Sigmoid colon (tissue), 7 donors: ENCODE results near the gene WWC2. TPM values are rescaled to one million over a fixed set of nuclear protein-coding genes. Genes with fewer than 3 reads are reported as not detected.
A peak's percentile ranks its signal among the peaks of the same experiment; 100 is the strongest.

ENCODE experiments used
- DNase-seq: peaks from one replicate; pipeline ENCODE4 v3.0.0-alpha.2; 2019
- H3K27ac ChIP-seq, 4 donors: fragments of 200-600 bp; sonication (generic); one replicate each; pipeline ENCODE4 v1.5.1; 2016 to 2019; ENCODE audit warnings: mild to moderate bottlenecking in 1 of 4
- H3K27me3 ChIP-seq, 3 donors: fragments of 200-600 bp; sonication (generic); one replicate each; pipeline ENCODE4 v1.5.1; 2019; ENCODE audit warnings: mild to moderate bottlenecking in 1 of 3
- H3K36me3 ChIP-seq, 4 donors: fragments of 200-600 bp; sonication (generic); one replicate each; pipeline ENCODE4 v1.5.1; 2016 to 2019
- H3K4me1 ChIP-seq, 4 donors: fragments of 200-600 bp; sonication (generic); one replicate each; pipeline ENCODE4 v1.5.1; 2017 to 2019
- H3K4me3 ChIP-seq, 4 donors: fragments of 200-600 bp; sonication (generic); one replicate each; pipeline ENCODE4 v1.5.1; 2017 to 2019; ENCODE audit warnings: mild to moderate bottlenecking in 2 of 4, moderate library complexity in 1 of 4
- H3K9me3 ChIP-seq, 4 donors: fragments of 200-600 bp in 3 of 4; sonication (generic) in 3 of 4; one replicate each; pipeline versions ENCODE4 v1.5.1 to v1.6.1; 2013 to 2019
- EP300 ChIP-seq, 4 donors: sonication (generic); formaldehyde crosslinking; IDR thresholded peaks; one replicate each; pipeline ENCODE4 v1.6.1; 2017; ENCODE audit warnings: antibody characterized with exemption in 4 of 4
- POLR2A ChIP-seq, 2 donors: fragments of 450-650 bp; IDR thresholded peaks; one replicate each; pipeline ENCODE4 v1.6.1; 2016; ENCODE audit warnings: antibody characterized with exemption in 2 of 2, mild to moderate bottlenecking in 2 of 2, moderate library complexity in 2 of 2
- POLR2AphosphoS5 ChIP-seq, 4 donors: sonication (generic); formaldehyde crosslinking; IDR thresholded peaks; one replicate each; pipeline ENCODE4 v1.6.1; 2017; ENCODE audit warnings: antibody characterized with exemption in 4 of 4
- WGBS, 2 donors: extraction: QIAGEN DNeasy Blood & Tissue Kit; methylation state at CpG; one replicate each; pipeline ENCODE4 v1.1.7; 2013; 5-methylcytosine and 5-hydroxymethylcytosine counted together
- intact Hi-C: fragments of 100-400 bp; cut with DNase I; formaldehyde crosslinking; loops from one replicate; pipeline ENCODE4 v1.15.1; 2023
- polyA plus RNA-seq, 3 donors: library from polyadenylated mRNA; stranded (reverse); fragments of 200-250 nt; gene quantifications; one replicate each; pipeline ENCODE4 v1.2.3, GENCODE V29; 2013
- total RNA-seq, 4 donors: library from RNA; depleted of rRNA; stranded (reverse); fragments of >200 nt; gene quantifications; one replicate each; pipeline ENCODE4 v1.1.0, GENCODE V29; 2016
- TF ChIP-seq, protein P1 (sequence below), 4 experiments: fragments of 450-650 bp in 3 of 4; fragments of 200-600 bp in 1 of 4; IDR thresholded peaks; one replicate each; pipeline ENCODE4 v1.5.1; 2016 to 2019; ENCODE audit warnings: antibody characterized with exemption in 4 of 4, mild to moderate bottlenecking in 3 of 4, moderate library complexity in 2 of 4
- donor health status: healthy with polysubstance abuse.
- donor health status: Bipolar disorder and iron deficiency.
- donor health status: healthy.

The WWC2 gene
- total and polyA plus RNA-seq, 7 donors, result 1.2 to 53.5 (median 27.0) TPM

- Histone ChIP-seq H3K9me3 (no peaks in the 10 kb centered on the region), H3K27me3 (no peaks in the 10 kb centered on the region), H3K4me3 (no peak overlapping the region), H3K36me3 (peaks cover 0 to 52% (median 0%) of the 10 kb centered on the region in 4 donors), H3K4me1 (peaks cover 0 to 20% (median 13%) of the 10 kb centered on the region in 4 donors), H3K27ac (no peak overlapping the region)
- intact Hi-C loops, result loop anchor here (5.0 kb wide), 1 partner anchor 333 kb away; the partner anchor contains the start of gene DCTD
- DNase-seq, result no peak
- TF ChIP-seq, protein P1, sequence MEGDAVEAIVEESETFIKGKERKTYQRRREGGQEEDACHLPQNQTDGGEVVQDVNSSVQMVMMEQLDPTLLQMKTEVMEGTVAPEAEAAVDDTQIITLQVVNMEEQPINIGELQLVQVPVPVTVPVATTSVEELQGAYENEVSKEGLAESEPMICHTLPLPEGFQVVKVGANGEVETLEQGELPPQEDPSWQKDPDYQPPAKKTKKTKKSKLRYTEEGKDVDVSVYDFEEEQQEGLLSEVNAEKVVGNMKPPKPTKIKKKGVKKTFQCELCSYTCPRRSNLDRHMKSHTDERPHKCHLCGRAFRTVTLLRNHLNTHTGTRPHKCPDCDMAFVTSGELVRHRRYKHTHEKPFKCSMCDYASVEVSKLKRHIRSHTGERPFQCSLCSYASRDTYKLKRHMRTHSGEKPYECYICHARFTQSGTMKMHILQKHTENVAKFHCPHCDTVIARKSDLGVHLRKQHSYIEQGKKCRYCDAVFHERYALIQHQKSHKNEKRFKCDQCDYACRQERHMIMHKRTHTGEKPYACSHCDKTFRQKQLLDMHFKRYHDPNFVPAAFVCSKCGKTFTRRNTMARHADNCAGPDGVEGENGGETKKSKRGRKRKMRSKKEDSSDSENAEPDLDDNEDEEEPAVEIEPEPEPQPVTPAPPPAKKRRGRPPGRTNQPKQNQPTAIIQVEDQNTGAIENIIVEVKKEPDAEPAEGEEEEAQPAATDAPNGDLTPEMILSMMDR (IDR thresholded peaks at IDR 0.05), result peak in 2 of 4 experiments; percentile 22 to 35
- TF ChIP-seq POLR2AphosphoS5 (IDR thresholded peaks at IDR 0.05), result no peak
- 14 to 27% methylated on average over 2 of the region's 2 CpGs for WGBS, 2 donors
Measured at GRCh38 chr4:183249854-183250253, 150.8 kb downstream of the WWC2 start.

DNA sequence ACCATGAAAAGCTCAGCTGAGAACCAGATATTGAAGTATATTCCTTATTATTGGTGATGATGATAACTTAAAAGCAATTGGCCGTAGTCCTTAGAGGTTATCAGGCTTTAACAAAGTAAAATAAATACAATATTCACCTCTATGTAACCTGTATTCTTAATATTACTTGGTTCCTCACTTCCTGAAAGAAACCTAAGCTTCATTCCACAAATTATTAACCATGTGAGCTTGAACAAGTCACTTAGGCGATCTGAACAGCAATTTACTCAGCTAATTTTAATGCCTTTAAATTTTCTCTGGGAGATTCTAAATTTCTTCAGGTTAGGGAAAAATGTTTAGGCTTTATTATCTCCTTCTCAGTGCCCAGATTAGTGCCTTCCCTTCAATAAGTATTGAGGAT, 151.8 kb downstream of the WWC2 start:
- no peak for DNase-seq
- H3K4me3 ChIP-seq, result no peak overlapping the region
- no peak overlapping the region for H3K27ac ChIP-seq
- WGBS, 2 donors, result 70 to 85% methylated on average over 2 of the region's 2 CpGs
- no peaks in the 10 kb centered on the region for H3K9me3 ChIP-seq
- H3K4me1 ChIP-seq, result peaks cover 0 to 29% (median 16%) of the 10 kb centered on the region in 4 donors
- peaks cover 0 to 45% (median 0%) of the 10 kb centered on the region in 4 donors for H3K36me3 ChIP-seq
- H3K27me3 ChIP-seq, result no peaks in the 10 kb centered on the region
- TF ChIP-seq POLR2AphosphoS5 (IDR thresholded peaks at IDR 0.05) (no peak), POLR2A (IDR thresholded peaks at IDR 0.05) (no peak), EP300 (IDR thresholded peaks at IDR 0.05) (no peak)
- TF ChIP-seq, protein P1 (IDR thresholded peaks at IDR 0.05), result no peak
- intact Hi-C loops, result loop anchor here (5.0 kb wide), 1 partner anchor 334 kb away; the partner anchor contains the start of gene DCTD

DNA sequence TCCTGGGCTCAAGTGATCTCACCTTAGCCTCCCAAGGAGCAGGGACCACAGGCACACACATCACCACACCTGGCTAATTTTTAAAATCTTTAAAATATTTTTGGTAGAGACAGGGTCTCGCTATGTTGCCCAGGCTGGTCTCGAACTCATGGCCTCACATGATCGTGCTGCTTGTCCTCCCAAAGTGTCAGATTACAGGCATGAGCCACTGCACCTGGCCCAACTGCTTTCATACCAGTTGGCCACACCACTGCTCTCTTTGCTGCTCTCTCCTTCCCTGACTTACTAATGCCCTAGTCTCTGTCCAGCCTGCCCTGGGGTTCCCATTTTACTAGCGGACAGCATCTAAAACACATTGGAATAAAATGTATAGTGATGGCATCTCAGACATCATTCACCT, 153.9 kb downstream of the WWC2 start:
- intact Hi-C loops, result loop anchor here (5.0 kb wide), 1 partner anchor 336 kb away; the partner anchor contains the start of gene DCTD

DNA sequence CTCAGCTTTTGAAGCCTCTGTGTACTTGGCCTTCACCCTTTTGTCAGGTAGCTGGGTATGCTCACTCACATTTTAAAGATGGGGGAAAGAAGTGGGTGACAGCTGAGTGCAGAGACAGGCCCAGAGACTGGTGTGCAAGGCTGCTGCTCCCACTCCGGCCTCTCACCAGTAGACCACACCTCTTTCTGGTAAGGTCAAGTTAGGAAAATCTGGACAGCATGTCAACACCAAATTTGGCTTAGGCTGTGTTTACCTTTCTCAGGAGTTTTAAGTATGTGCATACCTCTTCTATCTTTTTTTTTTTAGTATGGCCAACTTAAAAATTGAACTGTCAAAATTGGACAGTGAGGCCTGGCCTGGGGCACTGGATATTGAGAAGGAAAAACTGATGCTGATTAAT, 154.4 kb downstream of the WWC2 start:
- WGBS, 2 donors, result 34 to 85% methylated on average over 1 of the region's 1 CpG
- no peaks in the 10 kb centered on the region for H3K9me3 ChIP-seq
- H3K27ac ChIP-seq, result peak overlapping the region in 2 of 4 donors; percentile 19 to 26
- no peaks in the 10 kb centered on the region for H3K27me3 ChIP-seq
- H3K36me3 ChIP-seq, result peaks cover 0 to 29% (median 0%) of the 10 kb centered on the region in 4 donors
- H3K4me3 ChIP-seq, result no peak overlapping the region
- H3K4me1 ChIP-seq, result peaks cover 0 to 41% (median 26%) of the 10 kb centered on the region in 4 donors
- TF ChIP-seq POLR2A (IDR thresholded peaks at IDR 0.05) (no peak), EP300 (IDR thresholded peaks at IDR 0.05) (no peak), POLR2AphosphoS5 (IDR thresholded peaks at IDR 0.05) (no peak)
- TF ChIP-seq, protein P1 (IDR thresholded peaks at IDR 0.05), result no peak
- intact Hi-C loops, result loop anchor here (5.0 kb wide), 1 partner anchor 336 kb away; the partner anchor contains the start of gene DCTD
- DNase-seq, result no peak

More for the DNA sequence above, 153.9 kb downstream of the WWC2 start:
- TF ChIP-seq EP300 (IDR thresholded peaks at IDR 0.05) (no peak), POLR2A (IDR thresholded peaks at IDR 0.05) (no peak), POLR2AphosphoS5 (IDR thresholded peaks at IDR 0.05) (no peak)
- TF ChIP-seq, protein P1 (IDR thresholded peaks at IDR 0.05), result no peak
- Histone ChIP-seq H3K36me3 (peaks cover 0 to 33% (median 0%) of the 10 kb centered on the region in 4 donors), H3K27me3 (no peaks in the 10 kb centered on the region), H3K9me3 (no peaks in the 10 kb centered on the region), H3K27ac (peak overlapping the region in 1 of 4 donors; percentile 26), H3K4me3 (no peak overlapping the region), H3K4me1 (peaks cover 0 to 41% (median 26%) of the 10 kb centered on the region in 4 donors)
- 88 to 89% methylated on average over 4 of the region's 4 CpGs for WGBS, 2 donors
- DNase-seq, result no peak
